Stimulated activated CD8-positive, alpha-beta memory T cell treated with anti-CD3 and anti-CD28 coated beads, Interleukin-12 subunit alpha, Interleukin-12 subunit beta, amount 100 ng/mL, for 24 hours (primary cell): ENCODE measurements around the gene CTPS1.

Source experiments
- DNase-seq: peaks from one replicate; pipeline ENCODE4 v3.0.0-alpha.2; 2020; ENCODE audit errors: extremely low read depth

CTPS1 gene

DNA sequence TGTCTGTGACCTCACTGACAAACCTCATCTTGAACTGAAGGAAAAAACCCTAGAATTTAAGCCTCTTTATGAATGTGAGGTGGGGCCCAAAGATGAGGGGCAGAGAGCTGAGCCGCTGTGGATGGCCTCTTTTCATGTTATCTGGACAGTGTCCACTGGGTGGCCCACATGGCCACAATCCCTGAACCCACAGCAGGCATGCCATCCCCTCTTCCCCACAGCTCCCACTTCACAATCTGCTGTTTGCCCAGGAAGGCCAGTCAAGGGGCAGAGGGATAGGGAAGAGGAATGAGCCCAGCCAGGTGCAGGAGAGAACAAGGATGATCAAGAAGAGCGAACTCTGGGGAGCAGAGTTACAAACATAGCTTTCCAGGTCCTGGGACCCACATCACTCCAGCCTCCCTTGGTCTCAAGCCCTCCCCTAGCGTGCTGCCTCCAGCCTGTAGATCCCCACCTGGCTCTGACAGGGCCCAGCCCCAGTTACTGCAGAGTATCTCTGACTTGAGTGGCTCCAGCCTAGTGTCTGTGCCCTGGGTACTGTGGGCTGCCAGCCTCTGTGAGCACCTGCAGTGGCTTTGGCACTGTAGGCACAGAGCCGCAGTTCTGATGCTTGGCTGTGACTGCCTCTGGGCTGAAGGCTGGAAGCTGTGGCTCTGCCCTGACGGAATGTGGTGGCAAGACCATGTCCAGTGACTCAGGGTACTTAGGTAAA lies 43.9 kb downstream of the CTPS1 start:
- no peak for DNase-seq

DNA sequence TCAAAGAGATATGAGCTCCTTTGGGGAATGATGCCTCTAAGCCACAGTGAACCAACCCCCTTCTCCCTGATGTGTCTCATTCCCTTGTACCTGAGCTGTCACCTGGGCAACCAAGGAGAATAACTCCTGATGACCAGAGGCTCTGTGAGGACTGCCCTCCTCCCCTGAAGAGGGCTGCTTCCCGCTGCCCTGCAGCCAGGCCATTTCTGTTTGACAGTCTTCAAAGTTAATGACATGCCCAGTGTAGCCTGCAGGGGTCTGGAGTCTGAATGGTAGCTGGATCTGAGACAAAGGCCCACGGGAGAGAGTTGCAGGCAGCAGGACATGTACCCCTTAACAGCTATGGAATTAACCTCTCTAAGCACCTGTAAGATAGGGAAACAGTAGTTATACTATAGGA lies 45.5 kb downstream of the CTPS1 start:
- DNase-seq, result no peak

DNA sequence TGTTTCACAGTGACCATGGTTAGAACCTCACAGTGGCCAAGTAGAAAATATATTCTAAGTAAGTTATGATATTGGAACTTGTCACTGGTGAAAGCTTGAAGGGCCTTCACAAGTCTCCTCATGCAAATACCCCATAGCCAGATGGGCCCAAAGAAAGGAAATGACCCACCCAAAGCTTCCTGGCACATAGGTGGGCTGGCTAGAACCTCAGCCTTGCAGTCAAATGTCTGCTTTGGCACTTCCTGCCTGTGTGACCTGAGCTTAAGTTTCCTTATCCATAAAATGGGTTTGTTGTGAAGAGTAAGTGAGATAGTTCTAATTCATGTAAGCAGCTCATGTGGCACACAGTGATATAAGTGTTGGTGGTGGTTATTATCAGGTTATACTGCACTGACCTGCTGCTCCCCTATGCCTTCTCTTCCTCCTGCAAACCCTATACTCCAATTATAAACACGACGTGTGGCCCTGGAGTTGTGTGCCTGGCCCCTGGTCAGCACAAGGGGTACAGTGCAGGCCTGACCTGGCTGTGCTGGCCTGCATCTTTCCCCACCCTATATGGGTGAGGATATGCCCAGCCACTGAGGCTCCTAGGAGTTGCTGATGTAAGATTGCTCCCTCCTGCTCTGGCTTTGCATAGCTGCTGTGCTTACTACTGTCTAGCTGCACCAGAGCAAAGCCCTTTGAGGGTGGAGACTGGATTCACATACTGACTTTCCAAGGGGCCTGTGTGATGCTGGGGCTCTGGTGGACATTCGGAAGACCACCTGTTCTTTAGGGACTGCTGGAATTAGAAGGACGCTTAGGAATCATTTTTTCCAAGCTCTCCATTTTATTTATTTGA lies 46.7 kb downstream of the CTPS1 start:
- no peak for DNase-seq

GRCh38 chr1:41028034-41028642 lies 48.6 kb downstream of the CTPS1 start:
- DNase-seq, result no peak

DNA sequence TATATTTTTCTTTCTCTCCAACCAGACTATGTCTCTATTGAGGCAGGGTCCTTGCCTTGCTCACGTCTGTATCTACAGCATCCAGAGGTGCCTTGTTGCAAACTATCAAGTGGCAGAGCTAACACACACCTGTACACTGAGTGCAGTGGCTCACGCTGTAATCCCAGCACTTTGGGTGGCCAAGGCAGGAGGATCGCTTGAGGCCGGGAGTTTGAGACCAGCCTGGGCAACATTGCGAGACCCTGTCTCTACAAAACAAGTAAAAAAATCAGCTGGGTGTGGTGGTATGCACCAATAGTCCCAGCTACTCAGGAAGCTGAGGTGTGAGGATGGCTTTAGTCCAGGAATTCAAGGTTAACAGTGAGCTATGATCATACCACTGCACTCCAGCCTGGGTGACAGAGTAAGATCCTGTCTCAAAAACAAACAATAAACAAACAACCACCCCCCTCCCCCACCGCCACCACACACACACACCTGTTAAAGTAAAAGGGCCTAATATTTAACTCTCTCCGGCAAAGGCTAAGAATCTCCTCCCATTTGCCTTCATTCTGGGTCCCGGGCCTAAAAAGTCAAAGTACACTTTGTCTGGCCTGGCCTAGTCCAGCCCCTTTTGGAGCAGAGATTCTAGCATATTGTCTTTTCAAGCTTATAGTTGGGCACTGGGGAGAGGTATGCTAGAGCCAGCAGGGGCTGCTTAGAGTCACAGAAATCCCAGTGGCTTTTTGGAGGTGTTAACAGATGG lies 51.5 kb downstream of the CTPS1 start:
- no peak for DNase-seq

DNA sequence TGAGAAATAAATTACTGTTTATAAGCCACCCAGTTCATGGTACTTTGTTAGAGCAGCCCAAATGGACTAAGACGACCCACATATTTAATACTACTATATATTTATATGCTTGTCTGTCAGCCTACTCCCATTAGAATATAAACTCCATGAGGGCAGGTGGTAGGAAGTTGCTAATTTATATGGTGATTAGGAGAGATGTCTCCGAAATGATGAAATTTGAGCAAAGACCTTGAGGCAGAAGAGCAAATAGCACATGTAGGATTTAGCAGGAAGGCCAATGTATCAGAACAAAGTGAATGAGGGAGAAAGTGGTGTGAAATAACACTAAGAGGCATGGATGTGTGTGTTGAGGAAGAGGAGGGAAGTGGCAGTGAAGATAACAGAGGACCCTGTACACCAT lies 52.7 kb downstream of the CTPS1 start:
- DNase-seq, result no peak

DNA sequence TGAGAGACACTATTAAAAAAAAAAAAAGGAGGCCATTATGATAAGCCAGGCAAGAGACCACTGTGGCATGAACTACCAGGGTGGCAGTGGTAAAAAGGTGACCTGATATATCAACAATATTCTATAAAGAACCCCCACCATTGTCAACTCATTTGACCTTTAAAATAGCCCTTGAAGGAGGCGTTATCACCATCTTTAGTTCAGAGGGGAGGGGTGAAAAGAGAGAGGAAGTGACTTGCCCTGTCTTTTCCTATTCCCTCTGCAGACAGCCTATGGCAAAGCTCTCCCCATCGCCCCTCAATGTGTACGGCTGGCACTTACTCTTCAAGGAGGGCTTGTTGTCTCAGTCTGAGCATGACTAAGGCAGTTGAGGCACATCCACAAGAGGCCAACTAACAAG lies 53.8 kb downstream of the CTPS1 start:
- DNase-seq, result no peak

GRCh38 chr1:41037116-41037903 lies 57.8 kb downstream of the CTPS1 start:
- DNase-seq, result no peak

DNA sequence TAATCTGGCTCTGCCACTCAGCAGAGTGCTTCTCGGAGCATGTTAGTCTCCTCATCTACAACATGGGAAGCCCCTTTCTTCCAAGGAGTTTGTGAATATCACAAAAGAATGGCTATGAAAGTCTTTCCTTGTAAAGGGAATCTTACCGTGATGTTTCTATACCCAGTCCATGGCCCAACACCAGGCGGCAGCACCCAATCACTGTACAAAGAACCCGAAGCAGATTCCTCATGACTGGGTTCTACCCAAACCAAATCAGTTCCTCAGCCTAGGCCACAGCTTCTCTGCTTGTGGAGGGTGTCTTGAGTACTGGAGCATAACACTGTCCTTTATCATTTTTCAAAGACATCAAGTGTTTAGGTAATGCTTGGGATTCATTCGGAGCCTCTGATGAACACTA lies 58.6 kb downstream of the CTPS1 start:
- no peak for DNase-seq

GRCh38 chr1:41041614-41042270 lies 62.2 kb downstream of the CTPS1 start:
- no peak for DNase-seq

DNA sequence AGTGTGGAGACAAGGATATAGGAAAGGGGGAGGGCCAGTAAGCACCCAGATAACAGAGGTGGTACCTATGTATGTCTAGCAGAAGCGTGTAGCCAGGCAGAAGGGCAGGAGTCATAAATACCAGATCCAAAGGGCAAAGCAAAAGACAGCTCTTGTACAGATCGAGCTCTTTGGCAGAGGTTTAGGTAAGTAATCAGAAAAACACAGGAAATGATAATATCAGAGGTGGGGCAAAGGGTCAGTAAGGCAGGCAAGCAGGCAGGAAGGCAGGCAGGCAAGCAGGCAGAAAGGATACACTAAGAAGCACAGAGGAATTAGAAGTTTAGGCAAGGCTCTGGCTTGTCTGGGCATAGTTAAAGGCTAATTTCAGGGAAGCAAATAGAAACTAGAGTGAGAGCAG lies 64.7 kb downstream of the CTPS1 start:
- no peak for DNase-seq

GRCh38 chr1:41045740-41046139 lies 66.2 kb downstream of the CTPS1 start:
- no peak for DNase-seq

- no peak for DNase-seq
Observed at GRCh38 chr1:41046347-41046775, 66.9 kb downstream of the CTPS1 start.

DNA sequence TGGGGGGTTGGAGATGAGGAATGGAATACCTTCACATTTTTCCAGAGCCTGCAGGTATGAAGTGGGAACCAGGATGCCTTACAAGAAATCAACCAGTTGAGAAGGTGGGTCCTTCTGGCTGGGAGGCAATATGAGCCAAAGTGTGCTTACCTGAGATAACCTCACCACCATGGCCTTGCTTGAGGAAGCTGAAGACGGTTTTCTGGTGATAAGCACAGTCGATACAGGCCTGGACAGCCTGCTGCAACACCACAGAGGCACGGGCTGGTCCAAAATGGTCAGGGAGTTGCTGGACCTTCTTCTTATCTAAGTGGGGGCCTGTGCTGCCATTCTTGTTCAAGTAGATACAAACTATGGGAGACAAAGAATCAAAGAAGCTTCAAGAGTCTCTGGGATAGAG lies 69.0 kb downstream of the CTPS1 start:
- DNase-seq, result no peak

GRCh38 chr1:41051022-41051421 lies 71.5 kb downstream of the CTPS1 start:
- DNase-seq, result no peak

DNA sequence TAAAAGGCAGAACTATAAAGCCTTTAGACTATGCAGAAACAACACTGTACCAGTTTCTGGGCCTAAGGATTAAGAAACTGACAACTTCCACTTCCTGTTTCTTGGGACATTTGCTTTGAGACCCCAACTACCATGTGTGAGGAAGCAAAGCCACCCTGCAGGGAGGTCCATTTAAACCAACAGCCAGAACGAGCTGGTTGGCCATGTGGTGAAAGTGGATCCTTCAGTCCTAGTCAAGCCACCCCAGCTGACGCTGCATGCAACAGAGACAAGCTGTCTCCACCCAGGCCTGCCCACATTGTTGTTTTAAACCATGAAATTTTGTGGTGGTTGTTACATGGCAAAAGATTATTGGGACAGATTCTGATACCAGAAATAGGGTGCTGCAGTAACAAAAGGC lies 73.8 kb downstream of the CTPS1 start:
- DNase-seq, result no peak

GRCh38 chr1:41056907-41057306 lies 77.4 kb downstream of the CTPS1 start:
- no peak for DNase-seq
